ENCODE results near the gene GALK1.

Gene GALK1

DNA sequence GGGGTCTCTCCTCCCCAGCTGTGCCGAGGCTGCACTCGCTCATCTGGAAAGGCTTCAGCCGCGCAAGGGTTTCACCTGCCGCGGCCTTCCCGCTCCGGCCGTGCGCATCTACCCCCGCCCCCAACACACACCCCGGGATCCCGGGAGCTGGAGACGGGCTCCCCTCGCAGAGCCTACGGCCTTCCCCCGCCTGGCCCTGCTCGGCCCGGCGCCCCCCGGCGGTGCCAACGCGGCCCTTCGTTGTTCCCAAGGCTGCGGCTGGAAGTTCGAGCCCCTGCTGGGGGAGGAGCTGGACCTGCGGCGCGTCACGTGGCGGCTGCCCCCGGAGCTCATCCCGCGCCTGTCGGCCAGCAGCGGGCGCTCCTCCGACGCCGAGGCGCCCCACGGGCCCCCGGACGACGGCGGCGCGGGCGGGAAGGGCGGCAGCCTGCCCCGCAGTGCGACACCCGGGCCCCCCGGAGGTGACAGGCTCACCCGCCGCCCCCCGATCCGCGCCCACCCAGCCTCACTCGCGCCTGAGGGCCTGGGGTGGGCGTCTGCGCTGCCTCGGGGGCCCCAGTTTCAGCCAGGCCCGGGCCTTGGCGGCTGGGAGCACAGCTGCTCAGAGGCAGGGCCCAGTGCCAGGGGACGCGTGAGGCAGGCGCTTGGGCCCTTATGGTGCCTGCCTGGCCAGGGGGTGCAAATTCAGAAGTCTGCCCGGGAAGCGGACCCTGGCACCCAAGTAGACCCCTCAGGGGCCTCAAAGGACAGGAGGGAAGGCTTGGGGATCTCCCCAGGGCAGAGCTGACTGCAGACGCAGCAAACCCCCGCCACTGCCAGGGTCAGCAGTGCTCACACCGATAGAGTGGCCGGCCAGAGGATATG lies 11.2 kb downstream of the GALK1 start:
- no peak overlapping the region for H3K27ac ChIP-seq
- DNase-seq (ENCODE audit: low read depth, low spot score): no peak

DNA sequence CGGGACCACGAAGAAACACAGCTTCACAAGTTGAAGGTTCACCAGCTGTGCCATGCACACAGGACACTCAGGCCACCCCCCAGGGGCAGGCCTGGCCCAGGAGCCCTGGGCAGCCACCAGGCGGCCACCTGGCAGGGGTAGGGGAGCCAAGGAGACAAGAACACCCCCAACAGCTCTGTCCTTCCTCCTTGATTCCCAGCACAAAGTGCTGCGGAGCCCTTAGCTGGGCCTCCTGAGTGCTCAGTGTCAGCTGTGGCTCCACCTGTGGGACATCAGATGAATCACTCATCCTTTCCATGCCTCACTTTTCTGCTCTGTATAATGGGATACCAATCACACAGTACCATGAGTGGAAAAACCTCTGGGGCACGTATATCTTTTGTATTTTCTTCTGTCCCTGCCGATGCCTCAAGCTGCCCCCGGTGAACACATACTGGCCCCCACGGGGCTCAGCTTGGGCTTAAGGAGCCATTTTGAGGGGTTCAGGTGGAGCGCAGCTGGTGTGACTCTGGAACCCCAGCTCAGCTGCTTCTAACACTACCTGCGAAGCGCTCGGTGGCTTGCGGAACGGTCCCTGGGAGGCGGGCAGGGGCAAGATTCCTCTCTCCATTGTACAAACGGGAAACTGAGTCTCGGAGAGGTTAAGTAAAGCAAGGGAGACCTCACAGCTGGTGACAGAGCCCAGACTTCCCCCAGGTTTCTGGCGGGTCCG lies 12.0 kb downstream of the GALK1 start:
- DNase-seq (ENCODE audit: low read depth, low spot score): no peak
- H3K27ac ChIP-seq: no peak overlapping the region

DNA sequence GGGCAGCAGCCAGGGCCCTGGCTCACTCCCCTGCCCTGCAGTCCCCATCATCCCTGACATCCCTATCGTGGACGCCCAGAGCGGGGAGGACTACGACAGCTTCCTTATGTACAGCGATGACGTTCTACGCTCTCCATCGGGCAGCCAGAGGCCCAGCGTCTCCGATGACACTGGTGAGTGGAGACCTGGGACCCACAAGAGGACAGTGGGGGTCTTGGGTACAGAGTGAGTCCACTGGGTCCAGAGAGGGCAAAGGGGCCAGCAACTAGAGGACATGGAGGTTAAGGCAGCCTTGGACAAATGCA lies 12.6 kb downstream of the GALK1 start:
- no peak for DNase-seq (ENCODE audit: low read depth, low spot score)
- no peak overlapping the region for H3K27ac ChIP-seq

DNA sequence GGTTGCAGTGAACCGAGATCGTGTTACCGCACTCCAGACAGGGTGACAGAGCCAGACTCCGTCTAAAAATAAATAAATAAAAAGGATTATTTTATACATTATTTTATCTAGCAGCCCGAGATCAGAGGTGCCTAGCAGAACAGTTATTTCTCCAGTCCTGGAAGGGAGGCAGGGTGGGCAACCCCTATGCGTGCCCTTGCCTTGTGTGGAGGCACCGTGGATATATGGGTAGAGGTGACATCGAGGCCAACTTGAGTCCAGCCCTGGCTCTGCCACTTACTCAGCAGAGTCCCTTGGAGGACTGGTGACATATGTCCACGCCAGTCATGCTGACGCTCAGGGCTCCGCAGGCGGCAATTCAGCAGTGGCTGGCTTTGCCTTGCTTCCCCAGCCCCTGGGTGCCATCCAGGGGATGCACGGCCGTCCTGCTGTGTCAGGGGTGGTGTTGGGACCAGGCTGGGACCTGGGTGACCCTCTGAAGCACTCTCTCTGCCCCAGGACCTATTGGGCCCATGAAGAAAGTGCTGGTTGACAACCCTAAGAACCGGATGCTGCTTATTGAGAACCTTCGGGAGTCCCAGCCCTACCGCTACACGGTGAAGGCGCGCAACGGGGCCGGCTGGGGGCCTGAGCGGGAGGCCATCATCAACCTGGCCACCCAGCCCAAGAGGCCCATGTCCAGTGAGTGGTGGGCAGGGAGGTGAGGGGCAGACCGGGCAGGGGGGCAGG lies 13.2 kb downstream of the GALK1 start:
- DNase-seq (ENCODE audit: low read depth, low spot score): no peak
- no peak overlapping the region for H3K27ac ChIP-seq

DNA sequence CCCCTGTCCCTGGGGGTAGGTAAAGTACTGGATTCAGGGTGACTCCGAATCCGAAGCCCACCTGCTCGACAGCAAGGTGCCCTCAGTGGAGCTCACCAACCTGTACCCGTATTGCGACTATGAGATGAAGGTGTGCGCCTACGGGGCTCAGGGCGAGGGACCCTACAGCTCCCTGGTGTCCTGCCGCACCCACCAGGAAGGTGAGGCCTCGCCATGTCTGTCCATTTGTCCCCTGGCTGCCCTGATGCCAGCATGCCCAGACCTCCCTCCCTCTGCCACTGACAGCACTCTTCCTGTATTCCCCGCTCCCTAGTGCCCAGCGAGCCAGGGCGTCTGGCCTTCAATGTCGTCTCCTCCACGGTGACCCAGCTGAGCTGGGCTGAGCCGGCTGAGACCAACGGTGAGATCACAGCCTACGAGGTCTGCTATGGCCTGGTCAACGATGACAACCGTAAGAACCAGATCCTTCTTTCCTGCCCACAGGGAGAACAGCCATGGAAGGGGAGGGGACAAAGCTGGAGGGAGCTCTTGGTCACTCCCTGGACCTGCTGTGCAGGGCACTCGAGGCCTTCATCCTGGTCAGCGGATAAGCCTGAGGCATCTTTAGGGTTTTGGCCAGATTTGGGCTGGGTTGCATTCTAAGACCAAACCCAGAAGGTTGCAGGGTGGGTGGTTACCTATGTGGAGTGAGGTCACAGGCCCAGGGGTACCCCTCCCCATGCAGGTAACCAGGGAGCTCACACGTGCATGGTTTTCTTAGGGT lies 14.2 kb downstream of the GALK1 start:
- H3K27ac ChIP-seq: no peak overlapping the region
- no peak for DNase-seq (ENCODE audit: low read depth, low spot score)

- DNase-seq (ENCODE audit: low read depth, low spot score): no peak
- H3K27ac ChIP-seq: no peak overlapping the region
Measured at GRCh38 chr17:75749545-75750389, 15.2 kb downstream of the GALK1 start.

DNA sequence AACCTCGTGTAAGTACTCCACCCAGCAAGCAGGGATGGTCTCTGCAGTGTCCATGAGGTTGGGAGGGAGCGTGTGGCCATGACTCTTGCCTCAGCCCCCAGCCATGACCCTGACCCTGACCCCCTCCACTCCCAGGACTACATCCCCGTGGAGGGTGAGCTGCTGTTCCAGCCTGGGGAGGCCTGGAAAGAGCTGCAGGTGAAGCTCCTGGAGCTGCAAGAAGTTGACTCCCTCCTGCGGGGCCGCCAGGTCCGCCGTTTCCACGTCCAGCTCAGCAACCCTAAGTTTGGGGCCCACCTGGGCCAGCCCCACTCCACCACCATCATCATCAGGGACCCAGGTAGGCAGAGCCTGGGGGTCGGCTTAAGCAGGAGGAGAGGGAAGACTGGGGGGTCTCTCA lies 16.3 kb downstream of the GALK1 start:
- H3K27ac ChIP-seq: no peak overlapping the region
- no peak for DNase-seq (ENCODE audit: low read depth, low spot score)

DNA sequence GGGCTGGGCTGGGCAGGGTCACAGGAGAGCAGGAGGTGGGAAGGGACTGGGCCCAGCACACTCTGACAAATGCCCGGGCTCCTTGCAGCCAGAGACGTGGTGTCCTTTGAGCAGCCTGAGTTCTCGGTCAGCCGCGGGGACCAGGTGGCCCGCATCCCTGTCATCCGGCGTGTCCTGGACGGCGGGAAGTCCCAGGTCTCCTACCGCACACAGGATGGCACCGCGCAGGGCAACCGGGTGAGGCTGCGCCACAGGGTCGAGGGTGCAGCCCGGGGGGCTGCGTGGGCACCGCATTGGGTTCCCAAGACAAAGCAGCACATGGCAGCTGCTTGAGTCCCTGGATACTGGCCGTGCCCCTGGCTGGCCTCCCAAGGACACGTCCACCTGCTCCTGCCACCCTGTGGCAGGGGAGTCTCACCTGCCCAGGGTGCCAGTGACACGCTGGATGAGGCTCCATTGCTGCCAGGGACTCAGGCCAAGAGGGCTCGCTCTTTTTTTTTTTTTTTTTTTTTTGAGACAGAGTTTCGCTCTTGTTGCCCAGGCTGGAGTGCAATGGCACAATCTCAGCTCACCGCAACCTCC lies 21.3 kb downstream of the GALK1 start:
- DNase-seq (ENCODE audit: low read depth, low spot score): no peak
- no peak overlapping the region for H3K27ac ChIP-seq

GRCh38 chr17:75742337-75742736 lies 22.7 kb downstream of the GALK1 start:
- no peak overlapping the region for H3K27ac ChIP-seq
- DNase-seq (ENCODE audit: low read depth, low spot score): no peak

GRCh38 chr17:75740631-75741077 lies 24.3 kb downstream of the GALK1 start:
- no peak overlapping the region for H3K27ac ChIP-seq
- DNase-seq (ENCODE audit: low read depth, low spot score): no peak

GRCh38 chr17:75740215-75740614 lies 24.8 kb downstream of the GALK1 start:
- H3K27ac ChIP-seq: no peak overlapping the region
- no peak for DNase-seq (ENCODE audit: low read depth, low spot score)

DNA sequence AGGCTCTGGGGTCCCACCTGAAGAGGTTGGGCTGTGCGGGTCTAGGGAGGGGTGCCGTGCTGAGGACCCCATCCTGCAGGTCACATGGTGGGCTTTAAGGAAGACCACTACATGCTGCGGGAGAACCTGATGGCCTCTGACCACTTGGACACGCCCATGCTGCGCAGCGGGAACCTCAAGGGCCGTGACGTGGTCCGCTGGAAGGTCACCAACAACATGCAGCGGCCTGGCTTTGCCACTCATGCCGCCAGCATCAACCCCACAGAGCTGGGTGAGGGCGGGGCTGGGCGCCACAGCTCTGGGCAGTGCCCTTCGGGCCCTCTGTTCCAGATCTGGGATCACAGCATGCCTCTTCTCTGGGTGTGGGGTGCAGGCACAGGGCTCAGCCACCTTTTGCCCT lies 25.2 kb downstream of the GALK1 start:
- no peak overlapping the region for H3K27ac ChIP-seq
- no peak for DNase-seq (ENCODE audit: low read depth, low spot score)

DNA sequence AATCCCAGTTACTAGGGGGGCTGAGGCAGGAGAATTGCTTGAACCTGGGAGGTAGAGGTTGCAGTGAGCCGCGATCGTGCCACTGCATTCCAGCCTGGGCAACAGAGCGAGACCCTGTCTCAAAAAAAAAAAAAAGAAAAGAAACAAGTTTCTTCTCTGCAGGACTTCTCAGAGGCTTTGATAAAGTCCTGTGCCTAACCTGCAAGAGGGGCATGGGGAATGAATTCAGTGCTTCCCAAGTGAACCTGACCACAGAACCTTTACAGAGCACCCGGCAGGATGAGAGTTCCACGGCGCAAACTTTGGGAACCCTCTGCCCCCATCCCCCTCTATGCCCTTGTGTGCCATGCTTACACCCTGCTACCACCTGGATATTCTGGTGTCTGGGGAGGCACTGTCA lies 25.8 kb downstream of the GALK1 start:
- no peak for DNase-seq (ENCODE audit: low read depth, low spot score)
- no peak overlapping the region for H3K27ac ChIP-seq

- no peak for DNase-seq (ENCODE audit: low read depth, low spot score)
- peak overlapping the region; percentile 36 for H3K27ac ChIP-seq
Measured at GRCh38 chr17:75738218-75738802, 26.7 kb downstream of the GALK1 start.

DNA sequence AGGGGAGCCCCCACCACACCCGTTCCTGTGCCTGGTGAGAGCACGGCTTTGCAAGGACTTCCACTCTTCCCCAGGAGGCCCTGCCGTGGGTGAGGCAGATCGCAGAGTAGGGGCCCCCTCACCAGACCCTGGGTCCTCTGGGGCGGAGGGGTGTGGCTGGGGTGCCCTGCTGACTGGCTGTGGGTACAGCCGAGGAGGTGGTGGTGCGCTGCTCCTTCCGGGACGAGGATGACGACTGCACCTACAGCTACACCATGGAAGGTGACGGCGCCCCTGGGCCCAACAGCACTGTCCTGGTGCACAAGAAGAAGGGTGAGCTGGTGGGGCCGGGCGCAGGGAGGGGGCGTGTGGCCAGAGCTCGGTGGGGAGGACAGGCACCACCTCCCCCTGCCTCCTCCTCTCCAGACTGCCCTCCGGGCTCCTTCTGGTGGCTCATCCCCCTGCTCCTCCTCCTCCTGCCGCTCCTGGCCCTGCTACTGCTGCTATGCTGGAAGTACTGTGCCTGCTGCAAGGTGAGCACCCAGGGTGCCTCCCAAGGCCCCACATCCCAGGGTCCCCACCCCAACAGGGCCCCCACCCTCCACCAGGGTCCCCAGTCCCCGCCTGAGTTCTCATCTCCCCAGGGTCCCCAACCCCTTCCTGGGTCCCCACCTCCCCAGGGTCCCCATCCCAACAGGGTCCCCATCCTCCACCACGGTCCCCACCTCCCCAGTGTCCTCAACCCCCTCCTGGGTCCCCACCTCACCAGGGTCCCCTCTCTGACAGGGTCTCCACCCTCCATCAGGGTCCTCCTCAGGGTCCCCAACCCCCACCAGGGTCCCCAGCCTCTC lies 27.6 kb downstream of the GALK1 start:
- DNase-seq (ENCODE audit: low read depth, low spot score): no peak
- H3K27ac ChIP-seq: peak overlapping the region; percentile 36

DNA sequence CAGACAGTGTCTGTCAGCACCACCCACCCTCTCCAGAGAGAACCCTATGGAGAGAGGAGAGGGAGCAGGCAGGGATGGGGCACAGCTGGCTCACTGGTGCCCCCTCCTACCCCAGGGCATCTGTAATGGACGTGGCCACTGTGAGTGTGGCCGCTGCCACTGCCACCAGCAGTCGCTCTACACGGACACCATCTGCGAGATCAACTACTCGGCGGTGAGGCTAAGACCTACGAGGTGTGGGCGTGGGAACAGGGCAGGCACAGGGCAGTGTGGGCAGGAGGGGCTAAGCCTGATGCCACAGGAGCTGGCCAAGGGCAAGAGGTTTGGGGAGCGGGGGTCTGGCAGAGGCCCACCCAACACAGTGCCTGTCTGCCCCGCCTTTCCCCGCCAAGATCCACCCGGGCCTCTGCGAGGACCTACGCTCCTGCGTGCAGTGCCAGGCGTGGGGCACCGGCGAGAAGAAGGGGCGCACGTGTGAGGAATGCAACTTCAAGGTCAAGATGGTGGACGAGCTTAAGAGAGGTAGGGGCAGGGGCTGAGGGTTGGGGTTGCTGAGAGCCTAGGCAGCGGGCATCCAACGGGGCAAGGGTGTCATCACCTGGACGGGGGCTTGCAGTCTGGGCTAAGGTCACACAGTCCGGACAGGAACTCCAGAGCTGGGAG lies 28.7 kb downstream of the GALK1 start:
- no peak overlapping the region for H3K27ac ChIP-seq
- no peak for DNase-seq (ENCODE audit: low read depth, low spot score)

DNA sequence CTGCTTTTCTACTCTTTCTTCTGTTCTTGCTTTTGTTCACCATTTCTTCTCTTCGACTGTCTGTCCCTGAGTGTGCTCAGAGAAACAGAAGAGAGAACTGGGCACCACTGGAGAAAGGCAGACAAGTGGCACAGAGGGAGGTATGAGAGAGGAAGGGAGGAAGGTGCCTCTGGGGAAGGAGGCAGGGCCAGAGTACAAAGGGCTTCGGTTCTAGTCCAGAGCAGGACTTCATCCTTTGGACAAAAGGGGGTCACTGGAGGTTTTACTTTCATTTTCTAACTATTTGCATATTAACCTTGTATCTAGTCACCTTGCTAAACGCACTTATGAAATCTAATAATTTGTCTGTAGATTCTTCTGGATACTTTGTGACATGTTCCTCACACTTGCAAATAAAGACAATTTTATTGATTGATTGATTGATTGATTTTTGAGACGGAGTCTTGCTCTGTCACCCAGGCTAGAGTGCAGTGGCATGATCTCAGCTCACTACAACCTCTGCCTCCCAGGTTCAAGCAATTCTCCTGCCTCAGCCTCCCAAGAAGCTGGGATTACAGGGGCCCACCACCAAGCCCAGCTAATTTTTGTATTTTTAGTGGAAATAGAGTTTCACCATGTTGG lies 30.2 kb downstream of the GALK1 start:
- H3K27ac ChIP-seq: no peak overlapping the region
- DNase-seq (ENCODE audit: low read depth, low spot score): no peak
